ENCODE measurements around the gene VPS18.

Gene VPS18

GRCh38 chr15:40867199-40867598, 27.1 kb upstream of the VPS18 start:
- ChIA-PET POLR2A (no interaction called here), CTCF (interaction anchor here (1.1 kb wide), 1 partner anchor 27 kb away, joined by 3 read pairs; the partner anchor contains the start of gene VPS18)
- no peak for TF ChIP-seq CTCF (IDR thresholded peaks at IDR 0.05; ENCODE audit: insufficient read depth, low read length, missing control alignments)
- no peak for DNase-seq (ENCODE audit: low read depth, low spot score)
- no peak overlapping the region for H3K4me3 ChIP-seq (ENCODE audit: low read depth, low read length)

DNA sequence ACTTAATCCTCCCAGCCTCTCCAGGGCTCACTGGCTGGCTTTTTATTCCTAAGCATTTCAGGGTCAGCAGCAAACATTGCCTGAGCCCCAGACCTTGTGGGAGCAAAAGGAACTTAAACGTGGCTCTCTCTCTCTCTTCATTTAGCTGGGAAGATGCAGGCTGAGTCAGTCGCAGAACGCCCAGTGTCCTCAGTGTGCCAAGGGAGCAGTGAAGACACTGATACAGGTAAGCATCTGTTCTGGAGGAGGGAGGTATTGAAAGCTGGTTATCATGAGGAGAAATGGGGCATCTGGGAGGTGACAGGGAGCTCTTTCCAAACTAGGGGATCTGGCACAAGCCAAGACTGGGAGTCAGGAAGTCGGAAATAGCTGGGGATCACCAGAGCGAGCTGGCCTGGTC, 24.6 kb upstream of the VPS18 start:
- POLR2A ChIA-PET, result no interaction called here
- CTCF ChIA-PET, result interaction anchor here (1.1 to 1.5 kb wide), 2 partner anchors 24 to 175 kb away, joined by 3 to 5 read pairs; partner anchors contain the start of genes RAD51 and VPS18
- H3K4me3 ChIP-seq (ENCODE audit: low read depth, low read length), result no peak overlapping the region
- TF ChIP-seq CTCF (IDR thresholded peaks at IDR 0.05; ENCODE audit: insufficient read depth, low read length, missing control alignments), result no peak
- no peak for DNase-seq (ENCODE audit: low read depth, low spot score)

DNA sequence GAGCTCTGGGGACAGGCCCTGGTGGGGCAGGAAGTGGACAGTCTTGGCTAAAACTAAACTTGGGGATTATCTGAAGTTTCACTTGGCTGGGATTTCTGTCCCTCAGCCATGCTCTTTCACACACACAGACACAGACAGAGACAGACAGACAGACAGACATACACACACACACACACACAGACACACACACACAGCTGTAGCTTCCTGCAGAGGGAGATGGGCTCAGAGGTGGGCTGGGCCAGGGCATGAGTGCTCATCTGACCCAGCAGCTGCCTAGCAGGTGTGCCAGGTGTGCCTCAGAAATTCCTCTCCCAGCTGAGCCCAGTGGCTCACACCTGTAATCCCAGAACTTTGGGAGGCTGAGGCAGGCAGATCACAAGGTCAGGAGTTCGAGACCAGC, 23.5 kb upstream of the VPS18 start:
- DNase-seq (ENCODE audit: low read depth, low spot score), result no peak
- TF ChIP-seq CTCF (IDR thresholded peaks at IDR 0.05; ENCODE audit: insufficient read depth, low read length, missing control alignments), result no peak
- no peak overlapping the region for H3K4me3 ChIP-seq (ENCODE audit: low read depth, low read length)
- ChIA-PET CTCF (interaction anchor here (1.1 to 1.5 kb wide), 3 partner anchors 23 to 176 kb away, joined by 3 to 7 read pairs (median 5); partner anchors contain the start of genes RAD51 and VPS18), POLR2A (no interaction called here)

DNA sequence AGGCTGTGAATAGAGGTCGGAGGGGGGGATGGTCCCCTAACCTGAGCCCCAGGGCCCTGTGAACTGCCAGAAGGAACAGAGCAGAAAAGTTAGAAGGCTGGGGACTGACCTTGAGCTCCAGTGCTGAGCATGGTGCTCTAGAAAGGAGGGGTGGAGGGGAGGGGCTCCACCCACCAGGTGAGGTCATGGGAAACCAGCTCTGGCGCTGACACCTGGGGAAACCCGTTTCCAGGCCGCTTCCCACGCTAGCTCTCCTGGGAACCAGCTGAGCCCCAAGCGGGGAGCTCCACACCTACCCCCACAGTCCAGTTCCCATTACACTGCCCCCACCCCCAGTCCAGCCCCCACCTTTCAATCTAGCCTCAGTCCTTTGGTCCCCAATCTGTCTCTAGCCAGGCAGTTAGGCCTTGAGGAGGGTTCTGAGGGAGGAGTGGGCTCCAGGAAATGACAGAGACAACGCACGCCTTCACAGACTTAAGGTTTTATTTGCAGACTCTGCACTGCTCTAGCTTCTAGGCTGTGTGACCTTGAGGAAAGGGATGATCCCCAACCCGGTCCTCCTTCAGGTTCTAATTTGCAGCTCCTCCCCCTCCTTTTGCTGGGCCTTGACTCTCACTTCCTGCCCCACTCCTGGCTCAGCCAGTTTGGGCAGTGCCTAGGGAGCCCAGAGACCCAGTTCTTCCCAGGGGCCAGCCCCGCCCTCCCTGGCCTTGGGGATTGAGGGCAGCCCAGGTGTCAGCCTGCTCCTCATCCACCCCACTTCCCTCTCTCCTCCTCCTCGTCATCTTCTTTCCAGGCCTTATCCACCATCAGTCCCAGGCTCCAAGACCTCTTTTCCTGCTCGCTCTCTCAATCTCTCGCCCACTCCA, 22.3 kb upstream of the VPS18 start:
- no peak for TF ChIP-seq CTCF (IDR thresholded peaks at IDR 0.05; ENCODE audit: insufficient read depth, low read length, missing control alignments)
- POLR2A ChIA-PET, result no interaction called here
- no peak for DNase-seq (ENCODE audit: low read depth, low spot score)
- CTCF ChIA-PET, result interaction anchor here (1.5 kb wide), 1 partner anchor 23 kb away, joined by 7 read pairs; the partner anchor contains the start of gene VPS18
- H3K4me3 ChIP-seq (ENCODE audit: low read depth, low read length), result no peak overlapping the region

DNA sequence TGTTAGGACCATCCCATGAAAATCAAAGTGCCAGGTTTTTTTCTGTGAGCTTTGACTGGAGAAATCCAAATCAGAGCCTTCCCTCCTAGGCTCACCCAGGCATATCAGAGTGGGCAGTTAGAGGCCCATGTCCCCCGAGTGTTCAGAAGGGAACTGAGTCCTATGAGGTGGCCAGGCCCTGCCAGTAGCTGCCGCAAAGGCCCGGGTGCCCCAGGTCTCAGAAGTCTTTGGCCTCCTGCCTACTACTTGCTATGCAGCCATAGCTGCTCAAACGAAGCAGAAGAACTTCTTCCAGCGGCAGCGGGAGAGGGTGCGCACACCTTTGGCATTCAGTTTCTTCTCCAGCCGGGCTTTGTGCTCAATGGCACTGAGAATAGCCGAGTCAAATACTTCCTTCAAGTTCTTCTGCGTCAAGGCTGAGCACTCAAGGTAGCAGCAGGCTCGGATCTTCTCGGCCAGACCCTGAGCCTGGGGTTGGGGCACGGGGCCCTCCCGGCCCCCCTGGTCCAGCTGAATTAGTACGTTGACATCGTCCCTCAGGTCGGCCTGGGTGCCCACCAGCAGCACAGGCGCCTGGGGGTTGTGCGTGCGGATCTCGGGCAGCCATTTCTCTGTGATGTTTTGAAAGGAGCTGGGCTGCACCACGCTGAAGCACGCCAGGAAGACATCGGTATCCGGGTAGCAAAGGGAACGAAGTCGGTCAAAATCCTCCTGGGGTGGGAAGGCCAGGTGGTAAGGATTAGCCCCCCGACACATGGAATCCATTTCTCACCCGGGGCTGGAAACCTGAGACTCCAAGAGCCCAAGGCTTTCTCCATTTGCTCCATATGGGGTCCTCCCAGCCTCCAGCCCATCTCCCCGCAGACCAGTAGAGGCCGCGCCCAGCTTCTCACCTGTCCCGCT, 21.2 kb upstream of the VPS18 start:
- ChIA-PET POLR2A (no interaction called here), CTCF (interaction anchor here (0.8 to 2.7 kb wide), 4 partner anchors 21 to 282 kb away, joined by 3 to 11 read pairs (median 3); partner anchors contain the start of gene VPS18)
- no peak overlapping the region; the same call in 1 of the 2 replicates for H3K4me3 ChIP-seq (ENCODE audit: low read depth, low read length)
- no peak for DNase-seq (ENCODE audit: low read depth, low spot score)
- TF ChIP-seq CTCF (IDR thresholded peaks at IDR 0.05; ENCODE audit: insufficient read depth, low read length, missing control alignments), result no peak
